H1 (cell line): Measurements from ENCODE around the gene PDS5A.

Source experiments
- CTCF ChIP-seq, 3 experiments: IDR thresholded peaks; 1 replicate in 2 of 3; 2 replicates in 1 of 3; pipeline versions ENCODE4 v1.5.1 to v1.6.1; 2011; ENCODE audit warnings: low read length in 3 of 3, mild to moderate bottlenecking in 3 of 3, inconsistent platforms in 2 of 3, low read depth in 1 of 3, moderate library complexity in 1 of 3; ENCODE audit not compliant: insufficient read depth in 1 of 3; ENCODE audit errors: control extremely low read depth in 1 of 3
- EZH2 ChIP-seq: fragments of 200-600 bp; sonication (generic); IDR thresholded peaks from 2 replicates; pipeline ENCODE4 v1.7.1; 2012; ENCODE audit warnings: low read depth, mild to moderate bottlenecking, moderate library complexity, low read length, inconsistent platforms; ENCODE audit not compliant: severe bottlenecking
- GTF2F1 ChIP-seq: IDR thresholded peaks from 2 replicates; pipeline ENCODE4 v1.6.1; 2012; ENCODE audit warnings: low read depth, low read length, improper control_type of control experiment, borderline replicate concordance
- POLR2A ChIP-seq, 2 experiments: IDR thresholded peaks; 1 replicate in 1 of 2; 2 replicates in 1 of 2; pipeline ENCODE4 v1.6.1; 2011; ENCODE audit warnings: low read depth in 2 of 2, low read length in 2 of 2, mild to moderate bottlenecking in 2 of 2; ENCODE audit errors: control extremely low read depth in 1 of 2
- POLR2AphosphoS5 ChIP-seq: IDR thresholded peaks from 2 replicates; pipeline ENCODE4 v1.6.1; 2011; ENCODE audit warnings: low read depth, low read length
- TCF12 ChIP-seq: IDR thresholded peaks from 2 replicates; pipeline ENCODE4 v1.6.1; 2011; ENCODE audit warnings: low read depth, mild to moderate bottlenecking, low read length

DNA sequence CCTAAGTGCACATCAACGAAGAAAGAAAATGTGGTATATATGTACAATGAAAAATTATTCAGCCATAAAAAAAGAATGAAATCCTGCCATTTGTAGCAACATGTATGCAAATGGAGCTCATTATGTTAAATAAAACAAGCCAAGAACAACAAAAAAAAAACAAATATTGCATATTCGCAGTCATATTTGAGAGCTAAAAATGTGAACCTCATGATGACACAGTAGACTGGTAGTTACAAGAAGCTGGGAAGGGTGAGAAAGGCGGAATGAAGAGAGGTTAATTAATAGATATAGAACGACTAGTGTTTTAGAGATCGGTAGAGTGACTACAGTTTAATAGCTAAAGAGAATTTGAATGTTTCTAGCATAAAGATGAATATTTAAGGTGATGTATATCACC lies 89.2 kb downstream of the PDS5A start:
- TF ChIP-seq GTF2F1 (no peak), CTCF (IDR thresholded peaks at IDR 0.05; ENCODE audit: control extremely low read depth in 1 of 3, insufficient read depth in 1 of 3, low read depth in 1 of 3, low read length in 3 of 3) (no peak), EZH2 (no peak), TCF12 (no peak), POLR2AphosphoS5 (no peak), POLR2A (IDR thresholded peaks at IDR 0.05; ENCODE audit: control extremely low read depth in 1 of 2, low read depth in 2 of 2, low read length in 2 of 2) (no peak)
